Measurements from ENCODE around the gene CDC42BPA. TPM values are rescaled to one million over a fixed set of nuclear protein-coding genes. Genes with fewer than 3 reads are reported as not detected.

The CDC42BPA gene
- total RNA-seq, 1 donor: 113 TPM

DNA sequence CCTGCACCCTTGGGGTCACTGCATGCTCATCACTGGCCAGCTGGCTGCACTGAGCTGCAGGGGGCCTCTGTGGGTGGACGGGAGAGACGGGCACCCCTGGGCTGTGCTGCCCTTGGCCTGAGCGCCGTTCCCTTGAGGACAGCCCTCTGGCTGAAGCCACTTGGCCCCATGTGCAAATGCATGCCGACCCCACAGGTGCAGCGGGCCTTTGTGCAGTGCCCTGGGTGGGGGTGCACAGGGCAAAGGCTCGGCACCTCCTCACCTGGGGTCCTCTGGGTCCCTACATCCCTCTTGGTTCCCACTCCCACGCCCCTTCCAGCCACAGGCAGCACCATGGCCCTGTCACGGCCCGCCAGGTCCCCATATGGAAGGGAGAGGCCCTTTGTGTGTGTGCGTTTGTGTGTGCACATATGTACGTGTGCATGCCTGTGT, 336.9 kb downstream of the CDC42BPA start:
- DNase-seq (ENCODE audit: low read depth): no peak
- H3K4me3 ChIP-seq (ENCODE audit: low read depth, low read length): no peak overlapping the region
- TF ChIP-seq, protein P1, sequence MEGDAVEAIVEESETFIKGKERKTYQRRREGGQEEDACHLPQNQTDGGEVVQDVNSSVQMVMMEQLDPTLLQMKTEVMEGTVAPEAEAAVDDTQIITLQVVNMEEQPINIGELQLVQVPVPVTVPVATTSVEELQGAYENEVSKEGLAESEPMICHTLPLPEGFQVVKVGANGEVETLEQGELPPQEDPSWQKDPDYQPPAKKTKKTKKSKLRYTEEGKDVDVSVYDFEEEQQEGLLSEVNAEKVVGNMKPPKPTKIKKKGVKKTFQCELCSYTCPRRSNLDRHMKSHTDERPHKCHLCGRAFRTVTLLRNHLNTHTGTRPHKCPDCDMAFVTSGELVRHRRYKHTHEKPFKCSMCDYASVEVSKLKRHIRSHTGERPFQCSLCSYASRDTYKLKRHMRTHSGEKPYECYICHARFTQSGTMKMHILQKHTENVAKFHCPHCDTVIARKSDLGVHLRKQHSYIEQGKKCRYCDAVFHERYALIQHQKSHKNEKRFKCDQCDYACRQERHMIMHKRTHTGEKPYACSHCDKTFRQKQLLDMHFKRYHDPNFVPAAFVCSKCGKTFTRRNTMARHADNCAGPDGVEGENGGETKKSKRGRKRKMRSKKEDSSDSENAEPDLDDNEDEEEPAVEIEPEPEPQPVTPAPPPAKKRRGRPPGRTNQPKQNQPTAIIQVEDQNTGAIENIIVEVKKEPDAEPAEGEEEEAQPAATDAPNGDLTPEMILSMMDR (IDR thresholded peaks at IDR 0.05; ENCODE audit: insufficient read depth, low read depth, low read length): no peak

DNA sequence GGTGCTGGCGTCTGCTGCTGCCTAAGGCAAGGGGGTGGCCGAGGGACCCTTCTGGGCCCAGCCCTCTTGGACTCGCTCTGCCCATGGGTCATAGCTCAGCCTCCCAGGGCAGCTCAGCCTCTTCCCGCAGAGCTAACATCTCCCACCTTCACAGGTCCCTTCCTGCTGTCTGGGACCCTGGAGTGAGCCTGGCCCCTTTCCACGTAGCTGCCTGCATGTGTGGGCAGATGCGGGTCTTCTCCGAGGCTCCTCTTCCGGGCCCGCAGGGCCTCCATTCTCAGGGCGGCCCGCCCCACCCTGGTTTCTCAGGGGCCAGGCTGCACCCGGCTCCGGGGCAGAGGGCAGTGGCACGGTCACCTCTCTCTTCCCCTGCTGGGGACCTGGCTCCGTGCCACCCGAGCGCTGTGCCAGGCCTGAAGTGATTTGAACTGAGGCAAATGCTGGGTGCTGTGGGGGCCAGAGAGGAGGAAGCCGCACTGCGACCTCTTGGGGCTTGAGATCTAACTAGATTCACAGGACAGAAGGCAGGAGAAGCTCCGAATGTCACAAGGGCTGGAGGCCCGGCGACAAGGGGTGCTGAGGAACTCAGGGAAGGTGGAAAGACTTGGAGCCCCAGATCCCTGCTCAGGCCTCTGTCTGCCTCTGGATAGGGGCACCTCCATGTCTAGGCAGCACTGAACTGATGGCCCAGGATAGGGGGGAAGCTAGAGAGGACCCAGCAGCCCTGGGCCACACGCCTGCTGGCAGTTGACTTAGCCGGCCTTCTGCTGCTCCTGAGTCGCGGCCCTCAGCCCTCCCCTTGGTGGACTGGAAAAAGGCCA, 337.5 kb downstream of the CDC42BPA start:
- H3K4me3 ChIP-seq (ENCODE audit: low read depth, low read length): no peak overlapping the region
- TF ChIP-seq, protein P1 (IDR thresholded peaks at IDR 0.05; ENCODE audit: insufficient read depth, low read depth, low read length): no peak
- DNase-seq (ENCODE audit: low read depth): no peak

DNA sequence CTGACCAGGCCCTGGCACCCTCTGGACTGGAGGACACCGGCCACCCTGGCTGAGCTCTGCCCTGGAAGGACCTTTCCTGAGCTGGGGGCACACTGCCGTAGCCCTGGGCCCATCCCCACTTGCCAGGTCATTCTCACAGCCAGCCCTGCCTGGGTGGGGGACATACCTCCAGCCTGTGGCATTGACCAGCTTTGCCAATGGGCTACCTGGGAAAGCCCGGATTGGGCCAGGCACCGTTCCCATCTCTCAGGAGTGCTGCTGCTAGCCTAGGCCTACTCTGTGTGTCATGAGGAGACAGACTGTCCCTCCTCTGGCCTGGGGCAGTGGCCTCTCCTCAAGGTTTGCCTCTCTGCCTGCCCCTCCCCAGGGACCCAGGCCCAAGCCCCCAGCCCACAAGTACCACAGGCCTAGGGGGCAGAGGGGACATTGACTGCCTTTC, 338.2 kb downstream of the CDC42BPA start:
- TF ChIP-seq, protein P1 (IDR thresholded peaks at IDR 0.05; ENCODE audit: insufficient read depth, low read depth, low read length): no peak
- H3K4me3 ChIP-seq (ENCODE audit: low read depth, low read length): no peak overlapping the region
- no peak for DNase-seq (ENCODE audit: low read depth)

DNA sequence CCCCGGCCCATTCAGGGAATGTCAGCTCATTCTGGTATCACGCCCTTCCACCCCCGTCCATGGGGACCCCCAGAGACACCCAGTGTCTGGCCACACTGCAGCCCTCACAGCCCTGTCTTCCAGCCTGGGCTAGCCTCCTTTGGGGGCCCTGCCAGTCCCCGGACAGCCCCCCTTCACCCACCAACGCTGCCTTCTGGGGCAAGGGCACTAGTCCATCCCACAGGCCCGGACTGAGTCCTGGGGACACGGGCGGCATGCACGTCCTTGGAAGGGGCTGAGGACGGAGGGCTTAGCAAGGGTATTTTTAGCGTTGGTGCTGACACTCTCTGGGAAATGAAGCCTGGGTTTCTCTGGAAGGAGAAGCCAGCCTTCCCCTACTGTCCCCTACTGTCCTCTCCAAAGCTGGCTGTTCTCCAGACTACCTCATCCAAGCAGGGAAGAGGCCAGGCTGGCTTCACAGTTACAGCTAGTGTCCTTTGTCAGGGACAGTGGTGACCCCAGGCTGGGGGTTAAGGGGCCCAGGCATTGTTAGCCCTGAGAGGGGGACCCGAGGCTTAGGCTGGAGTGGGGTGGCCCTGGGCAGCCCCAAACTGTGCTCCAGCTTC, 338.7 kb downstream of the CDC42BPA start:
- TF ChIP-seq, protein P1 (IDR thresholded peaks at IDR 0.05; ENCODE audit: insufficient read depth, low read depth, low read length): no peak
- no peak for DNase-seq (ENCODE audit: low read depth)
- H3K4me3 ChIP-seq (ENCODE audit: low read depth, low read length): no peak overlapping the region

DNA sequence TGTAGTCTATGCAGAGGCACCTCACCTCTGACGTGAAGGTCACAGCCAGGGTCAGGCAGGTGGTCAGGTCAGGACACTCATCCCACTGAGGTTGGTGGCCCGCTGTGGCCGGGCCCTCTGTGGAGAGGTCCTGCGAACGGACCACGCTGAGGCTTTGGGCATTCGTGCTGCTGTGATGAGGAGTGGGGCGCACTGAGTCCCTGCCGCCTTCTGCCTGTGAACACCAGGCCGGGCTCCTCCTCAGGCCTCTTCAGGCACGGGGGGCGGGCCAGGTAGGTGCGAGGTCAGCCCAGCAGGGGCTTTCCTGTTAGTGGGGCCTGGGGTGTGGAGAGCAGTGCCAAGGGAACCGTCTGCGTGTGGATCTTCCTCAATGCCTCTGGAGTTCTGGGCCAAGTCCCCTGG, 339.2 kb downstream of the CDC42BPA start:
- no peak for DNase-seq (ENCODE audit: low read depth)
- no peak overlapping the region for H3K4me3 ChIP-seq (ENCODE audit: low read depth, low read length)
- TF ChIP-seq, protein P1 (IDR thresholded peaks at IDR 0.05; ENCODE audit: insufficient read depth, low read depth, low read length): no peak

DNA sequence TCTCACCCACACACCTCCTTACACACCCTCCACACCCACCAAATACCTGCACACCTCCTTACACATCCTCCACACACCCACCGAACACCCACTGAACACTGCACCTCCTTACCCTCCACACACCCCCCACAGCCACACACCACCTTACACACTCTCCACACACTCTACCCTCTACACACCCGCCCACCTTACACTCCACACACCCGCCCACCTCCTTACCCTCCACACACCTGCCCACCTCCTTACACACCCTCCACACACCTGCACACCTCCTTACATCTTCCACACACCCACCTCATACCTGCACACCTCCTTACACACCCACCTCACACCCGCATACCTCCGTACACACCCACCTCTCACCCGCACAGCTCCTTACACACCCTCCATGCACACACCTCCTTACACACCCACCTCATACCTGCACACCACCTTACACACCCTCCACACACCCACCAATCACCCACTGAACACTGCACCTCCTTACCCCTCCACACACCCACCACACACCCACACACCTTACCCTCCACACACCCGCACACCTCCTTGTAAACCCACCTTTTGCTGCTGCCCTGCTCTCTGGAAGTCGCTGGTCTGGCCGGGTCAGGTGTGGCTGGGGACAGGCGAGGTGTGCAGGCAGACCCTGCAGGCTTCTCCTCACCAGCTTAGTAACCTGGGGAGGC, 339.7 kb downstream of the CDC42BPA start:
- no peak overlapping the region for H3K4me3 ChIP-seq (ENCODE audit: low read depth, low read length)
- TF ChIP-seq, protein P1 (IDR thresholded peaks at IDR 0.05; ENCODE audit: insufficient read depth, low read depth, low read length): no peak
- DNase-seq (ENCODE audit: low read depth): no peak
